H1 (cell line): ENCODE results near the gene FBN3. TPM values are rescaled to one million over a fixed set of nuclear protein-coding genes. Genes with fewer than 3 reads are reported as not detected.

Source experiments
- CTCF ChIA-PET: fragments of 300-600 bp; sonication (Branson Sonifier 250); formaldehyde crosslinking; loops from one replicate; lab custom pipeline; 2021; ENCODE audit not compliant: partially characterized antibody; lab: Charles Lee
- POLR2A ChIA-PET: fragments of 300-600 bp; sonication (Branson Sonifier 250); formaldehyde crosslinking; loops from one replicate; lab custom pipeline; 2021; ENCODE audit warnings: inconsistent platforms; ENCODE audit not compliant: partially characterized antibody; lab: Charles Lee
- DNase-seq, 2 experiments: peaks; one replicate each; pipeline versions ENCODE4 v3.0.0 to v3.0.0-alpha.2; 2010 to 2022; ENCODE audit warnings: low spot score in 2 of 2, low read depth in 1 of 2, mixed read lengths in 1 of 2
- FAIRE-seq: peaks from 2 replicates; lab custom pipeline; 2011; peaks lifted over from hg19 to GRCh38; lab: Jason Lieb, UNC
- H2AFZ ChIP-seq: 2 replicates; pipeline ENCODE4 v1.8.1; 2012; ENCODE audit warnings: low read length, inconsistent platforms
- H2AK5ac ChIP-seq: 2 replicates; pipeline ENCODE4 v1.6.1; 2013; ENCODE audit warnings: low read depth, low read length
- H2BK120ac ChIP-seq: replicated peaks from 2 replicates; pipeline ENCODE3; 2013; ENCODE audit warnings: low read depth, low read length, inconsistent platforms
- H2BK12ac ChIP-seq: 2 replicates; pipeline ENCODE4 v1.6.1; 2013; ENCODE audit warnings: low read depth, low read length
- H2BK15ac ChIP-seq: 2 replicates; pipeline ENCODE4 v1.6.1; 2013; ENCODE audit warnings: low read length
- H2BK20ac ChIP-seq: 2 replicates; pipeline ENCODE4 v1.6.1; 2013; ENCODE audit warnings: low read length
- H2BK5ac ChIP-seq: 2 replicates; pipeline ENCODE4 v1.6.1; 2013; ENCODE audit warnings: low read depth, low read length
- H3K14ac ChIP-seq: 2 replicates; pipeline ENCODE4 v1.6.1; 2013; ENCODE audit warnings: inconsistent platforms; ENCODE audit not compliant: insufficient read length
- H3K18ac ChIP-seq: 2 replicates; pipeline ENCODE4 v1.6.1; 2013; ENCODE audit warnings: low read length; ENCODE audit errors: extremely low read depth
- H3K23ac ChIP-seq: 2 replicates; pipeline ENCODE4 v1.6.1; 2013; ENCODE audit warnings: inconsistent platforms; ENCODE audit not compliant: insufficient read length
- H3K23me2 ChIP-seq: 2 replicates; pipeline ENCODE4 v1.6.1; 2013; ENCODE audit warnings: low read depth, low read length
- H3K27ac ChIP-seq: 2 replicates; pipeline ENCODE4 v1.6.1; 2011; ENCODE audit warnings: low read depth, low read length, inconsistent platforms
- H3K27me3 ChIP-seq, 4 experiments: replicated peaks in 1 of 4; 1 replicate in 1 of 4; 2 replicates in 3 of 4; pipeline versions ENCODE4 v1.6.1 to v1.8.1; 2011 to 2013; ENCODE audit warnings: low read length in 3 of 4, mild to moderate bottlenecking in 3 of 4, inconsistent platforms in 2 of 4, mixed read lengths in 2 of 4, moderate library complexity in 1 of 4; ENCODE audit not compliant: control insufficient read depth in 3 of 4, insufficient read depth in 3 of 4; ENCODE audit errors: extremely low read depth in 1 of 4
- H3K36me3 ChIP-seq, 4 experiments: 2 replicates each; pipeline versions ENCODE4 v1.6.1 to v1.8.1; 2011 to 2013; ENCODE audit warnings: mild to moderate bottlenecking in 4 of 4, low read length in 3 of 4, moderate library complexity in 2 of 4, control low read depth in 1 of 4, inconsistent platforms in 1 of 4; ENCODE audit not compliant: insufficient read depth in 4 of 4, control insufficient read depth in 2 of 4
- H3K4ac ChIP-seq: replicated peaks from 2 replicates; pipeline ENCODE3; 2013; ENCODE audit warnings: low read length, low read depth, mixed read lengths, inconsistent platforms; ENCODE audit not compliant: insufficient read length
- H3K4me1 ChIP-seq, 4 experiments: replicated peaks in 1 of 4; 1 replicate in 1 of 4; 2 replicates in 3 of 4; pipeline versions ENCODE4 v1.6.1 to v1.8.1; 2011 to 2013; ENCODE audit warnings: low read length in 3 of 4, inconsistent platforms in 2 of 4, mixed read lengths in 1 of 4; ENCODE audit not compliant: insufficient read depth in 4 of 4, control insufficient read depth in 3 of 4
- H3K4me2 ChIP-seq, 2 experiments: 2 replicates each; pipeline versions ENCODE4 v1.6.1 to v1.8.1; 2011 to 2013; ENCODE audit warnings: low read depth in 2 of 2, low read length in 2 of 2, control low read depth in 1 of 2, inconsistent platforms in 1 of 2, mild to moderate bottlenecking in 1 of 2; ENCODE audit not compliant: insufficient read depth in 1 of 2
- H3K4me3 ChIP-seq, 4 experiments: fragments of 200-600, 300-600 bp in 1 of 4; sonication (generic), shearing (Covaris generic), sonication (Bioruptor Twin) in 1 of 4; 2 replicates each; pipeline versions ENCODE4 v1.5.1 to v1.8.1; 2011 to 2016; ENCODE audit warnings: low read length in 4 of 4, low read depth in 3 of 4, control low read depth in 2 of 4, inconsistent platforms in 2 of 4, mild to moderate bottlenecking in 2 of 4, mixed read lengths in 1 of 4, moderate library complexity in 1 of 4; ENCODE audit not compliant: insufficient read depth in 2 of 4; ENCODE audit errors: extremely low read depth in 1 of 4
- H3K56ac ChIP-seq: replicated peaks from 2 replicates; pipeline ENCODE3; 2013; ENCODE audit warnings: low read depth, mild to moderate bottlenecking, mixed read lengths, low read length, inconsistent platforms; ENCODE audit not compliant: insufficient read length
- H3K79me1 ChIP-seq: 2 replicates; pipeline ENCODE4 v1.6.1; 2013; ENCODE audit warnings: low read depth, low read length, control low read depth
- H3K79me2 ChIP-seq, 2 experiments: 2 replicates each; pipeline versions ENCODE4 v1.6.1 to v1.8.1; 2012 to 2013; ENCODE audit warnings: low read length in 2 of 2, mild to moderate bottlenecking in 2 of 2, inconsistent platforms in 1 of 2; ENCODE audit not compliant: insufficient read depth in 2 of 2, control insufficient read depth in 1 of 2
- H3K9ac ChIP-seq, 4 experiments: replicated peaks in 1 of 4; 1 replicate in 1 of 4; 2 replicates in 3 of 4; pipeline versions ENCODE4 v1.6.1 to v1.8.1; 2011 to 2013; ENCODE audit warnings: low read depth in 3 of 4, low read length in 3 of 4, control low read depth in 2 of 4, mild to moderate bottlenecking in 2 of 4, moderate library complexity in 2 of 4, inconsistent platforms in 1 of 4; ENCODE audit errors: extremely low read depth in 1 of 4
- H3K9me3 ChIP-seq, 2 experiments: 2 replicates each; pipeline versions ENCODE4 v1.6.1 to v1.8.1; 2012 to 2013; ENCODE audit warnings: mild to moderate bottlenecking in 2 of 2, moderate library complexity in 2 of 2, control low read depth in 1 of 2, inconsistent platforms in 1 of 2, low read depth in 1 of 2, low read length in 1 of 2, mixed read lengths in 1 of 2; ENCODE audit not compliant: insufficient read depth in 2 of 2
- H4K20me1 ChIP-seq, 2 experiments: replicated peaks in 1 of 2; 2 replicates each; pipeline versions ENCODE3 to v1.8.1; 2011 to 2013; ENCODE audit warnings: inconsistent platforms in 2 of 2, low read length in 2 of 2, mild to moderate bottlenecking in 1 of 2; ENCODE audit not compliant: insufficient read depth in 2 of 2, control insufficient read depth in 1 of 2
- H4K5ac ChIP-seq: 2 replicates; pipeline ENCODE4 v1.6.1; 2013; ENCODE audit warnings: low read length, low read depth, mixed read lengths, inconsistent platforms; ENCODE audit not compliant: insufficient read length
- H4K8ac ChIP-seq: 2 replicates; pipeline ENCODE4 v1.8.0; 2013; ENCODE audit warnings: mild to moderate bottlenecking, moderate library complexity, low read length, inconsistent platforms; ENCODE audit not compliant: insufficient read depth; ENCODE audit errors: extremely low read depth
- H4K91ac ChIP-seq: replicated peaks from 2 replicates; pipeline ENCODE3; 2013; ENCODE audit warnings: low read length, mixed read lengths, inconsistent platforms; ENCODE audit not compliant: insufficient read length
- ASH2L ChIP-seq: fragments of 200-600, 300-600 bp; sonication (generic); IDR thresholded peaks from one replicate; pipeline ENCODE4 v1.7.1; 2017; ENCODE audit warnings: low read length
- JUND ChIP-seq: IDR thresholded peaks from 2 replicates; pipeline ENCODE4 v1.6.1; 2011; ENCODE audit warnings: mild to moderate bottlenecking, improper control_type of control experiment, low read length
- KDM5A ChIP-seq: fragments of 200-600 bp; IDR thresholded peaks from 2 replicates; pipeline ENCODE4 v1.7.1; 2012; ENCODE audit warnings: mild to moderate bottlenecking, low read length, inconsistent platforms, mixed read lengths
- PHF8 ChIP-seq: fragments of 200-600 bp; sonication (generic); conservative IDR thresholded peaks from 2 replicates; pipeline ENCODE4 v1.7.1; 2012; ENCODE audit warnings: low read depth, mild to moderate bottlenecking, inconsistent platforms, low read length, moderate library complexity
- POU5F1 ChIP-seq: IDR thresholded peaks from 2 replicates; pipeline ENCODE4 v1.6.1; 2011; ENCODE audit warnings: low read depth, mild to moderate bottlenecking, low read length, moderate library complexity
- SRF ChIP-seq: IDR thresholded peaks from 2 replicates; pipeline ENCODE4 v1.6.1; 2011; ENCODE audit warnings: mild to moderate bottlenecking, low read depth, low read length, moderate library complexity
- TEAD4 ChIP-seq: IDR thresholded peaks from 2 replicates; pipeline ENCODE4 v1.6.1; 2012; ENCODE audit warnings: low read depth, low read length, inconsistent platforms, mixed read lengths
- YY1 ChIP-seq: IDR thresholded peaks from 2 replicates; pipeline ENCODE4 v1.6.1; 2011; ENCODE audit warnings: low read depth, mild to moderate bottlenecking, low read length
- ZNF274 ChIP-seq: IDR thresholded peaks from 2 replicates; pipeline ENCODE4 v1.7.0; 2012; ENCODE audit warnings: low read length, borderline replicate concordance; ENCODE audit errors: extremely low read depth
- WGBS, 2 experiments: shearing (Covaris generic) in 1 of 2; methylation state at CpG; one replicate each; pipeline versions ENCODE4 v1.1.6 to v1.1.7; 2013 to 2015; ENCODE audit warnings: low lambda C conversion rate in 2 of 2, mixed read lengths in 2 of 2, inconsistent platforms in 1 of 2, low coverage in 1 of 2, missing lambda C conversion rate in 1 of 2; ENCODE audit not compliant: insufficient replicate concordance in 2 of 2, insufficient coverage in 1 of 2, insufficient read length in 1 of 2; ENCODE audit errors: extremely low coverage in 1 of 2, missing lambda C conversion rate in 1 of 2; 5-methylcytosine and 5-hydroxymethylcytosine counted together
- polyA plus RNA-seq, 7 experiments: library from polyadenylated mRNA; depleted of rRNA in 3 of 7; stranded (reverse) in 5 of 7; unstranded in 2 of 7; fragments of >200 nt in 5 of 7; fragments of 200-250 nt in 2 of 7; gene quantifications; 1 replicate in 5 of 7; 2 replicates in 1 of 7; 4 replicates in 1 of 7; pipeline versions ENCODE4 v1.2.1 to v1.2.3, GENCODE V29; 2011 to 2013; ENCODE audit warnings: missing spikeins in 2 of 7, mixed read lengths in 2 of 7
- total RNA-seq: library from RNA; stranded (reverse); fragmentation: NEBNext Ultra II Directional; extraction: Animal tissue kit (Norgen Biotek cat#: 25700); gene quantifications from 2 replicates; pipeline ENCODE4 v1.2.1, GENCODE V29; 2021
- TF ChIP-seq, protein P1 (sequence below): IDR thresholded peaks from 2 replicates; pipeline ENCODE4 v1.6.1; 2012; ENCODE audit warnings: inconsistent platforms

Gene FBN3
- total and polyA plus RNA-seq, 2 of the 8 experiments (the other 6 are each of a cell fraction or from before 2014, with no cell fraction given), result 37.1 to 38.7 TPM

DNA sequence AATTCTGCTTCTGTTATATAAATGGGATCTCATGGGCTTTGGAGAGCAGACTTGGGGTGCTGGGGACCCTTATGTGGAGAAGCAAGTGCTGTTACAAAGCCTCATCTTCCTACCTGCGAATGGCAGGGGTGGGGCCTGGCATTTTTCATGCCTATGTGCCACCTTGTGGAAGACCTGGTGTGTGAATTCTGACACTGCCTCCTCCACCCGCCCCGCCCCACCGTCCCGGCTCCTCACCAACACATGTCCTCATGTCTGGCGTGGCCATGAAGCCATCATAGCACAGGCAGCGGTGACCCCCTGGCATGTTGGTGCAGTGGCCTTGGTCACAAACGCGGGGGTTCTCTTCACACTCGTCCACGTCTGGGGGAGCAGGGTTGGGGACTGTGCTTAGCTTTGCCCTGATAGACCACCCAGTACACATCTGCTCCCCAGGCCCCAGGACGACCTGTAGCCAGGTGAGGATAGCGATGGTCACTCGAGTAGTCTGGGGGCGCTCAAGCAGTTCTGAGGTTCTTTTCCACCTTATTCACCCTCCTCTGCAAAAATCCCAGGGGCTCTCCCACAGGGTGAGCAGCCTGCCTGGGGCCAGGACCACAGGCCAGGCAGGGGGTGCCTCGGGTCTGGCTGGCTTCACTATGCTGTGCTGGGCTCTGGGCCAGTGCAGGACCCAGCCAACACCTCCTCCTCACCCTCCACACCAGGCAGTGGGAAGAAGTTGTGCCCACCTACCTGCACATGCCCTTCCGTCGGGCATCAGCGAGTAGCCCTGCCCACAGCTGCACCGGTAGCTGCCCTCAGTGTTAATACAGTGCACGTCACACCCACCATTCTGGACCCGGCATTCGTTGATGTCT lies 32.7 kb downstream of the FBN3 start:
- ChIA-PET POLR2A (no interaction called here), CTCF (interaction anchor here (0.6 kb wide), 1 partner anchor 114 kb away, joined by 3 read pairs; no protein-coding TSS in a partner anchor)
- H2BK15ac ChIP-seq, result no peak overlapping the region
- peaks cover 0 to 5% of the 10 kb centered on the region in 2 experiments for H4K20me1 ChIP-seq
- WGBS, 2 experiments, result 90% methylated on average over 23 of the region's 23 CpGs; no CpG with 5 or more reads in 1 of the 2 experiments
- H3K4ac ChIP-seq, result no peak overlapping the region
- H3K4me2 ChIP-seq, result no peak overlapping the region
- no peaks in the 10 kb centered on the region for H3K79me1 ChIP-seq
- no peak overlapping the region for H3K9ac ChIP-seq
- 0 out of 2 replicates have a peak, but pooled peaks cover 2% of the 10 kb centered on the region for H3K23me2 ChIP-seq
- H2BK5ac ChIP-seq, result no peak overlapping the region; the same call in 1 of the 2 replicates
- H3K18ac ChIP-seq, result no peak overlapping the region; the same call in 1 of the 2 replicates
- H3K4me3 ChIP-seq, result no peak overlapping the region
- H4K5ac ChIP-seq, result no peak overlapping the region
- DNase-seq, result no peak
- H4K8ac ChIP-seq, result no peak overlapping the region; the same call in 1 of the 2 replicates
- H3K4me1 ChIP-seq, result peaks cover 0 to 7% (median 6%) of the 10 kb centered on the region in 4 experiments; a peak in 5 of 7 replicates
- FAIRE-seq, result no peak
- no peak overlapping the region for H3K14ac ChIP-seq
- no peaks in the 10 kb centered on the region for H3K9me3 ChIP-seq
- no peak overlapping the region for H2BK12ac ChIP-seq
- no peak overlapping the region for H2AK5ac ChIP-seq
- no peak overlapping the region for H2BK20ac ChIP-seq
- no peak overlapping the region for H3K27ac ChIP-seq
- H2BK120ac ChIP-seq, result no peak overlapping the region
- H3K23ac ChIP-seq, result no peak overlapping the region
- no peak overlapping the region for H2AFZ ChIP-seq
- H3K36me3 ChIP-seq, result peaks cover 5 to 34% (median 13%) of the 10 kb centered on the region in 4 experiments; a peak in 6 of 8 replicates
- H4K91ac ChIP-seq, result no peak overlapping the region
- no peaks in the 10 kb centered on the region for H3K27me3 ChIP-seq
- no peak overlapping the region for H3K56ac ChIP-seq
- 0 out of 4 replicates have a peak, but pooled peaks cover 0 to 3% of the 10 kb centered on the region in 2 experiments for H3K79me2 ChIP-seq
- TF ChIP-seq POU5F1, result no peak
- TF ChIP-seq PHF8, result no peak
- TF ChIP-seq, protein P1, sequence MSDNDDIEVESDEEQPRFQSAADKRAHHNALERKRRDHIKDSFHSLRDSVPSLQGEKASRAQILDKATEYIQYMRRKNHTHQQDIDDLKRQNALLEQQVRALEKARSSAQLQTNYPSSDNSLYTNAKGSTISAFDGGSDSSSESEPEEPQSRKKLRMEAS, result no peak
- TF ChIP-seq JUND, result no peak
- no peak for TF ChIP-seq TEAD4
- no peak for TF ChIP-seq ZNF274
- TF ChIP-seq SRF, result no peak
- no peak for TF ChIP-seq YY1
- no peak for TF ChIP-seq KDM5A
- no peak for TF ChIP-seq ASH2L
